Activated CD8-positive, alpha-beta memory T cell treated with anti-CD3 and anti-CD28 coated beads for 48 hours (primary cell): ENCODE measurements around the gene CDH4.
"Not testable (repeated sequence)": the region's sequence is repeated elsewhere in the genome, so short reads cannot be mapped to it uniquely, and the experiment has no call there.

ENCODE experiments used
- DNase-seq, 3 experiments: peaks; one replicate each; pipeline ENCODE4 v3.0.0-alpha.2; 2020; ENCODE audit warnings: low read depth in 2 of 3, low spot score in 2 of 3

The CDH4 gene

GRCh38 chr20:61253640-61254511, 1.8 kb downstream of the CDH4 start:
- no peak for DNase-seq

GRCh38 chr20:61254881-61255626, 3.0 kb downstream of the CDH4 start:
- DNase-seq: no peak

- DNase-seq: no peak
These were observed 4.3 kb downstream of the CDH4 start for GRCh38 chr20:61256365-61256764.

GRCh38 chr20:61256824-61257223, 4.8 kb downstream of the CDH4 start:
- no peak for DNase-seq

GRCh38 chr20:61257611-61258010, 5.5 kb downstream of the CDH4 start:
- no peak for DNase-seq

GRCh38 chr20:61259741-61260140, 7.7 kb downstream of the CDH4 start:
- DNase-seq: no peak

GRCh38 chr20:61260905-61261304, 8.8 kb downstream of the CDH4 start:
- DNase-seq: no peak

GRCh38 chr20:61262036-61262435, 10.0 kb downstream of the CDH4 start:
- DNase-seq: no peak

- DNase-seq: no peak
These were observed 10.5 kb downstream of the CDH4 start for GRCh38 chr20:61262514-61262913.

GRCh38 chr20:61263084-61263695, 11.1 kb downstream of the CDH4 start:
- peak in 2 of 3 experiments; percentile 9 to 31 for DNase-seq

- no peak for DNase-seq
These were observed 11.9 kb downstream of the CDH4 start for GRCh38 chr20:61263938-61264337.

- DNase-seq: no peak
These were observed 15.2 kb downstream of the CDH4 start for GRCh38 chr20:61267241-61267640.

GRCh38 chr20:61268024-61268423, 16.0 kb downstream of the CDH4 start:
- DNase-seq: no peak

- DNase-seq: no peak
These were observed 19.5 kb downstream of the CDH4 start for GRCh38 chr20:61271312-61272231.

GRCh38 chr20:61273024-61273423, 21.0 kb downstream of the CDH4 start:
- not testable (repeated sequence) for DNase-seq

GRCh38 chr20:61273666-61274065, 21.6 kb downstream of the CDH4 start:
- DNase-seq: not testable (repeated sequence)

GRCh38 chr20:61274326-61274725, 22.3 kb downstream of the CDH4 start:
- DNase-seq: no peak

- no peak for DNase-seq
These were observed 26.2 kb downstream of the CDH4 start for GRCh38 chr20:61278296-61278695.

GRCh38 chr20:61279621-61280150, 27.6 kb downstream of the CDH4 start:
- no peak for DNase-seq

GRCh38 chr20:61280217-61280980, 28.3 kb downstream of the CDH4 start:
- DNase-seq: no peak
